A673 (cell line): Measurements from ENCODE around the gene NRG3. TPM values are rescaled to one million over a fixed set of nuclear protein-coding genes. Genes with fewer than 3 reads are reported as not detected.

Source experiments
- BruUV-seq: library from RNA; stranded (reverse); fragments of 400-500 nt; replicated peaks from 2 replicates; lab custom pipeline; 2021; lab: Mats Ljungman, UMichigan
- CTCF ChIA-PET: fragments of 300-600 bp; sonication (Branson Sonifier 250); formaldehyde crosslinking; loops from one replicate; lab custom pipeline; 2022; ENCODE audit warnings: antibody characterized with exemption; lab: Charles Lee
- POLR2A ChIA-PET: fragments of 300-600 bp; sonication (Branson Sonifier 250); formaldehyde crosslinking; loops from one replicate; lab custom pipeline; 2022; ENCODE audit warnings: antibody characterized with exemption; ENCODE audit not compliant: low non-redundant PET; lab: Charles Lee
- DNase-seq: peaks from one replicate; pipeline ENCODE4 v3.0.0-alpha.2; 2015; ENCODE audit warnings: low spot score
- H3K27ac ChIP-seq: fragments of 200-600 bp; sonication (generic); 2 replicates; pipeline ENCODE4 v1.5.1; 2016; ENCODE audit warnings: mixed run types, low read depth, mild to moderate bottlenecking, mixed read lengths, antibody characterized with exemption, low read length; ENCODE audit not compliant: poor library complexity, severe bottlenecking
- H3K27me3 ChIP-seq: fragments of 200-600 bp; sonication (generic); replicated peaks from 2 replicates; pipeline ENCODE4 v1.6.1; 2017; ENCODE audit warnings: mixed run types, low read depth, mild to moderate bottlenecking, mixed read lengths, antibody characterized with exemption, low read length; ENCODE audit not compliant: insufficient read depth, poor library complexity
- H3K36me3 ChIP-seq: fragments of 200-600 bp; sonication (generic); 2 replicates; pipeline ENCODE4 v1.6.1; 2016; ENCODE audit warnings: mixed run types, mild to moderate bottlenecking, mixed read lengths, antibody characterized with exemption, low read length; ENCODE audit not compliant: insufficient read depth, poor library complexity, severe bottlenecking
- H3K4me1 ChIP-seq: fragments of 200-600 bp; sonication (generic); 2 replicates; pipeline ENCODE4 v1.6.1; 2017; ENCODE audit warnings: mixed run types, mild to moderate bottlenecking, mixed read lengths, antibody characterized with exemption, low read length; ENCODE audit not compliant: insufficient read depth, poor library complexity, severe bottlenecking
- H3K4me3 ChIP-seq: fragments of 200-600 bp; sonication (generic); 2 replicates; pipeline ENCODE4 v1.5.1; 2016; ENCODE audit warnings: low read depth, mixed run types, mild to moderate bottlenecking, mixed read lengths, low read length; ENCODE audit not compliant: poor library complexity, severe bottlenecking
- H3K9me3 ChIP-seq: fragments of 200-600 bp; sonication (generic); 2 replicates; pipeline ENCODE4 v1.6.1; 2016; ENCODE audit warnings: mixed run types, low read depth, mild to moderate bottlenecking, mixed read lengths, antibody characterized with exemption, low read length; ENCODE audit not compliant: poor library complexity, severe bottlenecking
- CTCF ChIP-seq: fragments of 300-800, 200-600 bp; sonication (generic); conservative IDR thresholded peaks from 2 replicates; pipeline ENCODE4 v1.5.1; 2017; ENCODE audit warnings: low read depth, mild to moderate bottlenecking, antibody characterized with exemption, low read length, moderate library complexity, mixed read lengths
- EZH2 ChIP-seq: fragments of 200-600 bp; sonication (generic); IDR thresholded peaks from 2 replicates; pipeline ENCODE4 v1.6.1; 2017; ENCODE audit warnings: borderline replicate concordance, low read depth, mild to moderate bottlenecking, mixed read lengths, antibody characterized with exemption, low read length; ENCODE audit not compliant: poor library complexity, severe bottlenecking
- intact Hi-C: fragments of 100-400 bp; cut with micrococcal nuclease; formaldehyde crosslinking; loops from one replicate; pipeline ENCODE4 v1.10.0; 2022; ENCODE audit not compliant: unreplicated experiment
- total RNA-seq: library from RNA; stranded (reverse); gene quantifications from 2 replicates; pipeline ENCODE4 v1.2.3, GENCODE V29; 2021

The NRG3 gene
- total RNA-seq, 1 experiment from 2014 or later, result not detected

GRCh38 chr10:82691211-82691610, 816.2 kb downstream of the NRG3 start:
- DNase-seq, result no peak
- H3K9me3 ChIP-seq, result peaks cover 3% of the 10 kb centered on the region
- ChIA-PET CTCF (no interaction called here), POLR2A (no interaction called here)
- no peak overlapping the region for H3K4me3 ChIP-seq
- H3K27me3 ChIP-seq, result no peaks in the 10 kb centered on the region
- H3K4me1 ChIP-seq, result no peaks in the 10 kb centered on the region
- H3K36me3 ChIP-seq, result no peaks in the 10 kb centered on the region
- no TSS peak for BruUV-seq
- TF ChIP-seq EZH2, result no peak
- no peak for TF ChIP-seq CTCF
- H3K27ac ChIP-seq, result no peak overlapping the region
- intact Hi-C loops, result no loop called here

DNA sequence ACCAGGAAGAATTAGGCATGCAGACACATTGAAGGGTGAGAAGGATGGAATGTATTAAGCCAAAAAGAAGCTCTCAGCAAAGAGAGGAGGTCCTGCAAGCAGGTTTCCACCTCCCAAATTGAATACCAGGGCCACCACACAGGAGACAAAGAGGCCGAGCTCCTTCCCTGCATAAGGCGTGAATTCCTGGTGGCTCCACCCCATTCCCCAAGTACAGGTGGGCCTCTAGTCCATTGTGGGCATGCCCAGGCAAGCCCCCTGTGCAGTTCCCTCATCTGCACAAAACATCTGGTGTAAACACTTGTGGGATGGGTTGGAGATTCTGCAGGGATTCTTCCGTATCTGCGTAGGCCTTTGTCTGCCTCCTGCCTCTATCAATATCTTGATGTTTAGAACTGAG, 817.5 kb downstream of the NRG3 start:
- no peak overlapping the region for H3K27ac ChIP-seq
- TF ChIP-seq CTCF (no peak), EZH2 (no peak)
- H3K36me3 ChIP-seq, result no peaks in the 10 kb centered on the region
- no peak overlapping the region for H3K4me3 ChIP-seq
- CTCF ChIA-PET, result no interaction called here
- POLR2A ChIA-PET, result no interaction called here
- H3K27me3 ChIP-seq, result no peaks in the 10 kb centered on the region
- BruUV-seq, result no TSS peak
- intact Hi-C loops, result no loop called here
- H3K9me3 ChIP-seq, result peaks cover 8% of the 10 kb centered on the region
- no peaks in the 10 kb centered on the region for H3K4me1 ChIP-seq
- DNase-seq, result no peak

DNA sequence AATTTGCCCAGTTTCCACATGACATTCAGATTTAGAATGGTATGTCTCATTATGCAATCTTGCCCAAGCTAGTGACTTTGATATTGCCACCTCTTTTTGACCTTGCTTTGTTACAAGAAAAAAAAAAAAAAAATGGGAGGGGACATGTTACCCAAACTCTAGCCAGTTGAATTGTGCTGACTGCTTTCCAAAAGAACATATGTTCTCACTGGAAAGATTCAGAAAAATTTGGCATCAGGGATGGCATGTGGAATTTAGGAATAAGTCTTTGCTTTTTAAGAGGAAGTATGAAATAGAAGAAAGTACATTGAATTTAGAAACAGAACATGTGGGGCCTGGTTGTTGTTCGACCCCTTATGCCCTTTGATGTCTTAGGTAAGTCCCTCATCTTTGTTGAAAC, 846.8 kb downstream of the NRG3 start:
- Histone ChIP-seq H3K27ac (no peak overlapping the region), H3K9me3 (peaks cover 7% of the 10 kb centered on the region), H3K36me3 (no peaks in the 10 kb centered on the region), H3K4me1 (no peaks in the 10 kb centered on the region), H3K27me3 (no peaks in the 10 kb centered on the region), H3K4me3 (no peak overlapping the region)
- BruUV-seq, result no TSS peak
- intact Hi-C loops, result no loop called here
- TF ChIP-seq CTCF, result no peak
- no peak for TF ChIP-seq EZH2
- ChIA-PET CTCF (no interaction called here), POLR2A (no interaction called here)
- no peak for DNase-seq
